Ovary (tissue), 9 donors: ENCODE results near the gene TTC7B. TPM values are rescaled to one million over a fixed set of nuclear protein-coding genes. Genes with fewer than 3 reads are reported as not detected.

ENCODE experiments used
- DNase-seq, 5 donors: peaks; one replicate each; pipeline ENCODE4 v3.0.0-alpha.2; 2019 to 2020
- H3K27ac ChIP-seq, 2 donors: fragments of 200-600 bp; one replicate each; pipeline versions ENCODE4 v1.5.1 to v1.8.0; 2019 to 2022
- H3K27me3 ChIP-seq: fragments of 200-600 bp; one replicate; pipeline ENCODE4 v1.8.0; 2022
- H3K36me3 ChIP-seq: fragments of 200-600 bp; sonication (generic); one replicate; pipeline ENCODE4 v1.5.1; 2019
- H3K4me1 ChIP-seq: one replicate; pipeline ENCODE4 v1.8.1; 2013; ENCODE audit warnings: mild to moderate bottlenecking, moderate library complexity; ENCODE audit not compliant: insufficient read depth
- H3K4me3 ChIP-seq: fragments of 200-600 bp; sonication (generic); one replicate; pipeline ENCODE4 v1.5.1; 2017
- H3K9me3 ChIP-seq, 2 donors: fragments of 200-600 bp in 1 of 2; sonication (generic) in 1 of 2; one replicate each; pipeline versions ENCODE4 v1.5.1 to v1.8.1; 2013 to 2019; ENCODE audit warnings: mild to moderate bottlenecking in 1 of 2, moderate library complexity in 1 of 2
- CTCF ChIP-seq, 3 donors: fragments of 450-650 bp in 2 of 3; fragments of 200-600 bp in 1 of 3; IDR thresholded peaks; one replicate each; pipeline versions ENCODE4 v1.5.1 to v1.8.0; 2016 to 2022; ENCODE audit warnings: antibody characterized with exemption in 3 of 3, mild to moderate bottlenecking in 1 of 3
- EP300 ChIP-seq: sonication (generic); formaldehyde crosslinking; IDR thresholded peaks from one replicate; pipeline ENCODE4 v1.6.1; 2017; ENCODE audit warnings: antibody characterized with exemption
- POLR2A ChIP-seq: fragments of 450-650 bp; IDR thresholded peaks from one replicate; pipeline ENCODE4 v1.6.1; 2017; ENCODE audit warnings: antibody characterized with exemption, mild to moderate bottlenecking, moderate library complexity
- WGBS, 3 donors: extraction: QIAGEN DNeasy Blood & Tissue Kit in 1 of 3; methylation state at CpG; one replicate each; pipeline versions ENCODE4 v1.1.5 to v1.1.7; 2013 to 2017; 5-methylcytosine and 5-hydroxymethylcytosine counted together
- intact Hi-C, 4 donors: fragments of 100-400 bp; cut with DNase I; formaldehyde crosslinking; loops; one replicate each; pipeline versions ENCODE4 v1.11.0 to v1.15.1; 2022 to 2023
- polyA plus RNA-seq, 2 donors: library from polyadenylated mRNA; stranded (reverse); fragments of 200-250 nt in 1 of 2; fragments of 350-450 nt in 1 of 2; fragmentation: Illumina TruSeq in 1 of 2; extraction: RNeasy Lipid Tissue Mini Kit (QIAGEN cat#74804) in 1 of 2; gene quantifications; one replicate each; pipeline ENCODE4 v1.2.3, GENCODE V29; 2013 to 2014
- total RNA-seq, 7 donors: library from RNA; depleted of rRNA in 2 of 7; stranded (reverse); fragments of >200 nt in 2 of 7; fragmentation: NEBNext Ultra II Directional in 3 of 7; extraction: Animal tissue kit (Norgen Biotek cat#: 25700) in 3 of 7; gene quantifications; one replicate each; pipeline versions ENCODE4 v1.1.0 to v1.2.4, GENCODE V29; 2016 to 2023
- donor health status: DM: no; HTN: no; CAD: no; lungs with moderate emphysema.
- donor health status: DM: no; HTN: no; CAD: no.
- donor health status: Bipolar disorder and iron deficiency.
- donor health status: DM: yes; HTN: yes; CAD: no.
- donor health status: DM: no; HTN: no; CAD: no.
- donor health status: DM: yes; HTN: yes; CAD: no.

TTC7B gene
- total and polyA plus RNA-seq, 9 donors = 18.2 to 39.5 (median 34.2) TPM

DNA sequence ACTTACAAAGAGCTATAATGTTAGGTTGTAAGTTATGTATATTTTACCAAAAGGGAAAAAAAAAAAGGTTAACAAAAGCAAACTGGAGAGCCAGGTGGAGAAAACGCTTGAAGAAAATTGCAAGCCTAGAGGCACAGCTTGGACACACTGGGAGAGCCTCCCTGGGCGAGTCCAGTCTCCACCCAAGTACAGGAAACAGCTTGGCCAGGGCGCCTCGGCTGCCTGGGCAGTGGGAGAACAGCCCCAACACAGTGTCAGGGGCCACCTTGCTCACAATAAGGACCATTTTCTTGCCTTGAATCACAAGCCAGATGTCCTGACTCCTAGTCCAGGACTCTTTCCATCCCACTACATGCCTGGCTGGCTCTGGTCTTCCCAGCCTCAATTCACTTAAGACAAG lies 33.3 kb downstream of the TTC7B start:
- Histone ChIP-seq H3K4me3 (no peak overlapping the region), H3K9me3 (no peaks in the 10 kb centered on the region), H3K36me3 (no peaks in the 10 kb centered on the region), H3K27me3 (no peaks in the 10 kb centered on the region), H3K4me1 (peaks cover 3% of the 10 kb centered on the region), H3K27ac (no peak overlapping the region)
- 82 to 88% (median 86%) methylated on average over 4 of the region's 4 CpGs for WGBS, 3 donors
- DNase-seq = no peak
- intact Hi-C loops = no loop called here
- TF ChIP-seq CTCF (IDR thresholded peaks at IDR 0.05) = no peak

DNA sequence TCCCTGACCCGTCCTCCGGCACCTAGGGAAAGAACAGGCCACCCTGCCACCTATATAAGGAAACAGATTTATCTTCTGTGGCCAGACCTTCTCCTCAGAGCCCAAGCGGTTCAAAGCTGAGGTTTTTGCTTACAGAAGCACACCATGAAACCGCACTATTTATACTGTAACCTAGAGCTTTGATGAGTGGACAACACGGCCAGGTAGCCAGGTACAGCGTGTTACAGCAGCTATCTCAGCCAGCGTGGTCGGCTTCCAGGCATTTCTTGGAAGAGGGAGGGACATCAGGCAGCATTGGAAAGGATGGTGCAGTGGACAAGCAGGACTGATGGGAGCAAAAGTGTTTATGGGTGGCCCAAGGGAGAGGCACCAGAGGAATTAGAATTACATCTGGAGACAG lies 34.4 kb downstream of the TTC7B start:
- intact Hi-C loops = no loop called here
- no peak for TF ChIP-seq CTCF (IDR thresholded peaks at IDR 0.05)
- no peak for TF ChIP-seq EP300
- TF ChIP-seq POLR2A = no peak

DNA sequence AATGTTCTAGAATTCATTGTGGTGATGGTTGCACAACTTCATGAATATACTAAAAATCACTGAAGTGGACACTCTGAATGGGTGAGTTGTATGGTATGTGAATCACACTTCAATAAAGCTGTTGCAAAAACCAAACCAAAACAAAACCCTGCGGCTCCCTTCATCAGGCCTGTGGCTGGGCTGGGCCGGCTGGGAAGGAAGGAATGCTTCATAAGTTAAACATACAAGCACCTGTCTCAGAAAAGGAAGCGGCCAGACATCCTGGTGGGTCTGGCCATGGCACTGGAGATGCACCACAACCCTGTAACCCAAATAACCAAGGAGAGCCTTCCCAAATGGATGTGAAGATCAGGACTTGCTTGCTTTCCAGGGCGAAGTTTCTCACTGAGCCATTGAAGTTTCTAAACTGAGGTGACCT lies 34.9 kb downstream of the TTC7B start:
- WGBS, 3 donors = 59 to 77% (median 71%) methylated on average over 4 of the region's 4 CpGs

More for the DNA sequence above, 34.4 kb downstream of the TTC7B start:
- H3K27me3 ChIP-seq = no peaks in the 10 kb centered on the region
- WGBS, 3 donors = 86 to 91% (median 90%) methylated on average over 8 of the region's 8 CpGs
- H3K9me3 ChIP-seq = no peaks in the 10 kb centered on the region
- no peak overlapping the region for H3K4me3 ChIP-seq
- H3K36me3 ChIP-seq = no peaks in the 10 kb centered on the region
- H3K4me1 ChIP-seq = peaks cover 3% of the 10 kb centered on the region
- no peak overlapping the region for H3K27ac ChIP-seq
- no peak for DNase-seq

DNA sequence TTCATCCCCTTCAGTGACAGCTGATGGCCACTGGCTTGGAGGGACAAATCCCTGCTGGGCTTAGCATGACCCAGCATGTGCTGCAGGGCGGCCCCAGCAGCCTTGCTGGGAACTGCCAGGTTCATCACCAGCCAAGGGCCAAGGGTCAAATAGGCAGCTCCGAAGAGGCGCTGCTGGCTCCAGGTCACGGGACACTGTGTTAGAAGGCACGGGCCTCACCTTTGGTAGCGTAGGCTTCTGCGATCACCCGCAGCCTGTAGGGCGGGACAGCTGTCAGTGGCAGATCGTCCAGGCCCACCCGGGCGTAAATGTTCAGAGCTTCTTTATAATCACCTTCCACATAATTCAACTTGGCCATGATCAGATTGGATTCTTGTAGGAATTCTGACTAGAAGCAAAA lies 35.7 kb downstream of the TTC7B start:
- Histone ChIP-seq H3K4me3 (no peak overlapping the region), H3K27me3 (no peaks in the 10 kb centered on the region), H3K4me1 (peaks cover under 1% of the 10 kb centered on the region), H3K27ac (no peak overlapping the region), H3K36me3 (no peaks in the 10 kb centered on the region), H3K9me3 (no peaks in the 10 kb centered on the region)
- WGBS, 3 donors = 90 to 95% (median 94%) methylated on average over 12 of the region's 12 CpGs
- peak in 1 of 5 donors; percentile 10 for DNase-seq
- TF ChIP-seq POLR2A = no peak
- no peak for TF ChIP-seq CTCF (IDR thresholded peaks at IDR 0.05)
- TF ChIP-seq EP300 = no peak
- intact Hi-C loops = no loop called here

More for the DNA sequence above, 34.9 kb downstream of the TTC7B start:
- H3K9me3 ChIP-seq = no peaks in the 10 kb centered on the region
- peaks cover 3% of the 10 kb centered on the region for H3K4me1 ChIP-seq
- no peak for DNase-seq
- intact Hi-C loops = no loop called here
- H3K27me3 ChIP-seq = no peaks in the 10 kb centered on the region
- TF ChIP-seq EP300 (no peak), POLR2A (no peak), CTCF (IDR thresholded peaks at IDR 0.05) (no peak)
- no peak overlapping the region for H3K4me3 ChIP-seq
- H3K36me3 ChIP-seq = no peaks in the 10 kb centered on the region
- no peak overlapping the region for H3K27ac ChIP-seq
